ENCODE results near the gene SPIRE1. TPM values are rescaled to one million over a fixed set of nuclear protein-coding genes. Genes with fewer than 3 reads are reported as not detected.

The SPIRE1 gene
- total RNA-seq, 1 donor from 2014 or later: 15.7 TPM

DNA sequence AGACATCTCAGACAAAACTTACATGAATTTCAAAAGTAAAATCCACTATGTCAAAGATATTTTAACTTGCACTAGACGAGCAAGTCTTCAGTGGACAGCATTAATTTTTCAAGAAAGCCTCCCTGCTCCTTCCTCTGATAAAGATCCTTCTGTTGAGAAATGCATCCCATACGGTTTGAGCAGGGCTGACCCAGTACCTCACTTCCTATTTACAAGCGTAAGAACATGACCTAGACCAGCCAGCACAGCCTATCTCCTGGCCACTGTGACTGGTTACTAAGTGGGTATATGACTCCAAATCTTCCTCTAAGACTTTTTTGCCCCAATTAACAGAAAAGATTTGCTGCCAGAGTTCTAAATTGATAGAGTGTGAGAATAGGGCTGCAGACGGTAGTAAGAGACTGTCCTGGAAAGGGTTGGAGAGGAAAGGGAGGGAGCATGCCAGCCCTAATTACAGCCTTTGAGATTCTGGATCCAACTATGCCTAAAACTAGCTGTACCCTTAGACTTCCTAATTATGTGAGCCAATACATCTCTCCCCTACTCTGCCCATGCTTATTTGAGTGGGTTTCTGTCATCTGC lies 141.8 kb downstream of the SPIRE1 start:
- TF ChIP-seq, protein P1, sequence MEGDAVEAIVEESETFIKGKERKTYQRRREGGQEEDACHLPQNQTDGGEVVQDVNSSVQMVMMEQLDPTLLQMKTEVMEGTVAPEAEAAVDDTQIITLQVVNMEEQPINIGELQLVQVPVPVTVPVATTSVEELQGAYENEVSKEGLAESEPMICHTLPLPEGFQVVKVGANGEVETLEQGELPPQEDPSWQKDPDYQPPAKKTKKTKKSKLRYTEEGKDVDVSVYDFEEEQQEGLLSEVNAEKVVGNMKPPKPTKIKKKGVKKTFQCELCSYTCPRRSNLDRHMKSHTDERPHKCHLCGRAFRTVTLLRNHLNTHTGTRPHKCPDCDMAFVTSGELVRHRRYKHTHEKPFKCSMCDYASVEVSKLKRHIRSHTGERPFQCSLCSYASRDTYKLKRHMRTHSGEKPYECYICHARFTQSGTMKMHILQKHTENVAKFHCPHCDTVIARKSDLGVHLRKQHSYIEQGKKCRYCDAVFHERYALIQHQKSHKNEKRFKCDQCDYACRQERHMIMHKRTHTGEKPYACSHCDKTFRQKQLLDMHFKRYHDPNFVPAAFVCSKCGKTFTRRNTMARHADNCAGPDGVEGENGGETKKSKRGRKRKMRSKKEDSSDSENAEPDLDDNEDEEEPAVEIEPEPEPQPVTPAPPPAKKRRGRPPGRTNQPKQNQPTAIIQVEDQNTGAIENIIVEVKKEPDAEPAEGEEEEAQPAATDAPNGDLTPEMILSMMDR (IDR thresholded peaks at IDR 0.05): no peak
- Histone ChIP-seq H3K4me3 (no peak overlapping the region), H3K4me1 (no peaks in the 10 kb centered on the region), H3K9me3 (no peaks in the 10 kb centered on the region), H3K27ac (no peak overlapping the region), H3K36me3 (no peaks in the 10 kb centered on the region), H3K27me3 (no peaks in the 10 kb centered on the region)
- DNase-seq (ENCODE audit: extremely low spot score in 2 of 2): no peak
- intact Hi-C loops (cut with DNase I): no loop called here

DNA sequence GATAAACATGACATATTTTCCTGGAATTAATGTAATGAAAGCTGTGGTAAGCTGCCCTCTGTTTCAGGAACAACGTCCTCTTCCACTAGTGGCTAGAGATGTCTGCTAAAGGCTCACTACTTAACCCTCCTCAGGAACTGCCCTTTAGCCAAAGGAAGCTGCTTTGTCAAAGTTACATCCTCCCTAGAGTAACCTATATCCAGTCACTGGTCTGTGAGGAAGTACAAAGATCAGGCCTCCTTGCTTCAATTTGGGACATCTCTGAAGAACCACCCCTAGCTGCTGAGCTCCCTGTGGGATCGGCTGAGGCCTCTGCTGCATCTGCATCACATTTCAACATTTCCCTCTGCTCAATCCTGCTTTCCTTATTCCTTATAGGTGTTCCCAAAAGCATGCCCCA lies 142.4 kb downstream of the SPIRE1 start:
- no peaks in the 10 kb centered on the region for H3K27me3 ChIP-seq
- intact Hi-C loops (cut with DNase I): no loop called here
- no peak for TF ChIP-seq POLR2A (IDR thresholded peaks at IDR 0.05)
- no peak for DNase-seq (ENCODE audit: extremely low spot score in 2 of 2)
- no peak overlapping the region for H3K27ac ChIP-seq
- no peaks in the 10 kb centered on the region for H3K36me3 ChIP-seq
- no peaks in the 10 kb centered on the region for H3K4me1 ChIP-seq
- no peak overlapping the region for H3K4me3 ChIP-seq
- no peaks in the 10 kb centered on the region for H3K9me3 ChIP-seq

DNA sequence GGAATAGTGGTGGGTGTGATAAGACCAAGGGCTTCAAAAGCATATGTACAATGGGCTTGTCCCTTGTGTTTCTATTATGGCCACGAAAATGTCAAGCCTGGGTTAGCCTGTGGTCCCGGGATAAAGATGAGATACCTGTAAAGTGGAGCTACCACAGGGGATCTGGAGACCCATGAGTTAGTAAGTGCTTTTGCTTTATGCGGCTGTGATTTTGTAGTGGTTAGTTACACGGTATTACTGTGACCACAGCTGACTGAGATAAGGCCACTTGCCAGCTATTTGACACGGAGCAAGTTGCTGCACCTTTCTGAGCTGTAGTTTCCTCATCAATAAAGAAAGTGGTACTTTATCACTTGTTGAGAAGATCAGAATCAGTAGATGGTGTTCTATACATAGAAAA lies 150.9 kb downstream of the SPIRE1 start:
- no peak for DNase-seq (ENCODE audit: extremely low spot score in 2 of 2)
- H3K4me3 ChIP-seq: no peak overlapping the region
- no peaks in the 10 kb centered on the region for H3K27me3 ChIP-seq
- H3K27ac ChIP-seq: no peak overlapping the region
- TF ChIP-seq, protein P1 (IDR thresholded peaks at IDR 0.05): no peak
- no peak for TF ChIP-seq POLR2AphosphoS5 (IDR thresholded peaks at IDR 0.05; ENCODE audit: insufficient read depth in 1 of 2, low read depth in 1 of 2)
- TF ChIP-seq POLR2A (IDR thresholded peaks at IDR 0.05): no peak
- no peaks in the 10 kb centered on the region for H3K36me3 ChIP-seq
- H3K4me1 ChIP-seq: no peaks in the 10 kb centered on the region
- H3K9me3 ChIP-seq: no peaks in the 10 kb centered on the region
- intact Hi-C loops (cut with DNase I): no loop called here

DNA sequence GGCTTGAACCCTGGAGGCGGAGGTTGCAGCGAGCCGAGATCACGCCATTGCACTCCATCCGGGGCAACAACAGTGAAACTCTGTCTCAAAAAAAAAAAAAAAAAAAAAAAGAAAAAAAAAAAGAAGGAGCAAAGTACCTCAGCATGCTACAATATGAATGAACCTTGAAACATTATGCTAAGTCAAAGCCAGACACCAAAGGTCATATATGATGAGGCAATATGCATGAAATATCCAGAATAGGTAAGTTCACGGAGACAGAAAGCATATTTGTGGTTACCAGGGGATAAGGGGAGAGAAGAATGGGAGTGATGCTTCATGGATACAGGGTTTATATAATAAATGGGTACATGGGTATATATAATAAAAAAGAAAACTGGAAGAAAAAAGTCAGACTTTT lies 156.9 kb downstream of the SPIRE1 start:
- TF ChIP-seq POLR2A (IDR thresholded peaks at IDR 0.05): no peak
- TF ChIP-seq POLR2AphosphoS5 (IDR thresholded peaks at IDR 0.05; ENCODE audit: insufficient read depth in 1 of 2, low read depth in 1 of 2): no peak
- TF ChIP-seq, protein P1 (IDR thresholded peaks at IDR 0.05): no peak
- no peaks in the 10 kb centered on the region for H3K4me1 ChIP-seq
- H3K9me3 ChIP-seq: no peaks in the 10 kb centered on the region
- no peaks in the 10 kb centered on the region for H3K27me3 ChIP-seq
- no peaks in the 10 kb centered on the region for H3K36me3 ChIP-seq
- DNase-seq (ENCODE audit: extremely low spot score in 2 of 2): no peak
- H3K4me3 ChIP-seq: no peak overlapping the region
- H3K27ac ChIP-seq: no peak overlapping the region
- intact Hi-C loops (cut with DNase I): no loop called here

DNA sequence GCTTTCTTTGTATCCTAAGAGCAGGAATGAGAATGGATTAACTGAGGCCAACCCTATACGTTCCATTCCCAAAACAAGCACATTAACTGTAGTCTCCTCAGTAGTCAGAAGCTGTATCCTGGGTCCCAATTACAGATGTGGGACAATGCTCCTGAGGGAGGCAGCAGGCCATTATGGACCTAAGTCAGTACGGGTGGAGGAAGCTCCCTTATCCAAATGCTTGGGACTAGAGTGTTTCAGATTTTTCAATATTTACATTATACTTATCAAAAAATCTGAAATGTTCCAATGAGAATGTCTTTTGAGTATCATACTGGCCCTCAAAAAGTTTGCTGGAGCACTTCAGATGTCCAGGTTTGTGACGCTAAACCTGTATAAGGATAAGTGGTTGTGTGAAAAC lies 160.1 kb downstream of the SPIRE1 start:
- Histone ChIP-seq H3K36me3 (peaks cover 0 to 2% of the 10 kb centered on the region in 2 donors), H3K27ac (no peak overlapping the region), H3K9me3 (no peaks in the 10 kb centered on the region), H3K27me3 (no peaks in the 10 kb centered on the region), H3K4me3 (no peak overlapping the region), H3K4me1 (no peaks in the 10 kb centered on the region)
- TF ChIP-seq, protein P1 (IDR thresholded peaks at IDR 0.05): no peak
- no peak for TF ChIP-seq POLR2A (IDR thresholded peaks at IDR 0.05)
- no peak for TF ChIP-seq POLR2AphosphoS5 (IDR thresholded peaks at IDR 0.05; ENCODE audit: insufficient read depth in 1 of 2, low read depth in 1 of 2)
- intact Hi-C loops (cut with DNase I): no loop called here
- DNase-seq (ENCODE audit: extremely low spot score in 2 of 2): no peak
